ENCODE results near the gene KIF1C. TPM values are rescaled to one million over a fixed set of nuclear protein-coding genes. Genes with fewer than 3 reads are reported as not detected.

Gene KIF1C
- total RNA-seq, 1 donor from 2014 or later = 94.0 TPM

- H3K36me3 ChIP-seq = peaks cover 23 to 34% of the 10 kb centered on the region in 2 donors
- H3K4me3 ChIP-seq = no peak overlapping the region
- DNase-seq (ENCODE audit: low spot score in 2 of 2) = no peak
- no peak for TF ChIP-seq CTCF (IDR thresholded peaks at IDR 0.05)
- H3K27ac ChIP-seq = no peak overlapping the region
- H3K4me1 ChIP-seq = peaks cover 2 to 17% of the 10 kb centered on the region in 2 donors
- no peaks in the 10 kb centered on the region for H3K27me3 ChIP-seq
- H3K9me3 ChIP-seq = no peaks in the 10 kb centered on the region
- intact Hi-C loops (cut with DNase I) = no loop called here
Observed at GRCh38 chr17:4956493-4957061, 41.2 kb upstream of the KIF1C start.

GRCh38 chr17:4958102-4958501 is 39.6 kb upstream of the KIF1C start:
- H3K9me3 ChIP-seq = no peaks in the 10 kb centered on the region
- intact Hi-C loops (cut with DNase I) = no loop called here
- H3K27ac ChIP-seq = no peak overlapping the region
- no peak for TF ChIP-seq CTCF (IDR thresholded peaks at IDR 0.05)
- no peaks in the 10 kb centered on the region for H3K27me3 ChIP-seq
- H3K4me3 ChIP-seq = no peak overlapping the region
- peaks cover 0 to 8% of the 10 kb centered on the region in 2 donors for H3K4me1 ChIP-seq
- DNase-seq (ENCODE audit: low spot score in 2 of 2) = no peak
- peaks cover 23 to 34% of the 10 kb centered on the region in 2 donors for H3K36me3 ChIP-seq

DNA sequence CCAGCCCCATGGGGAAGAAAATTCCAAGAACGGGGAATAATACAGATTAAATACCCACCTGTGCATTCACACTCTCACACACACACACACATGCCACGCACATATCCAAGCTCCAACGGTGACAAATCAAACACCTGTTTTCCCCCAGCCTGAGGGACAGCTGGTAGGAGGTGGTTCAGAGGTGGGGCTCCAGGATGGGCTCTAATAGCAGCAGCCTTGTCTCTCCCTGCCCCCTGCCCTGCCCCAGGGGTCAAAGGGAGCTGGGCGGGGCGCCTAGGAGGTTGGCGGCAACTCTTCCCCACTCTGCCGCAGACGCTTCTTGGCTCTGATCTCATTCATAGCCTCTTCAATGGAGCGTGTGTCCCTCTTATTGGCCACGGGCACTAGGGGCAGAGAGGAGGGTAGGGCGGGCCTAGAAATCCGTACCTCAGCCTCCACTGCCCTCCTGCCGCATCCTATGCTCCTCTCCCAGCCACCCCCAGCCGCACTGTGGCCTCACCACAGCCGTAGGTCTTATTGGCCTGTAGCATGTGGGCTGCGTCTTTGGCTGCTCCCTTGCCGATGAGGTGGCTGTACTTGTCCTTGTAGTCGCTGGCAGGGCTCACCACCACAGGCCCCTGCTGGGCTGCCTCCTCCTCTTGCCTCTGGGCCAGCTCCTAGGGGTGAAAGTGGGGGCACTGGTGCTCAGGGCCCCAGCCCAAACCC is 38.3 kb upstream of the KIF1C start:
- no peaks in the 10 kb centered on the region for H3K4me1 ChIP-seq
- no peak for TF ChIP-seq CTCF (IDR thresholded peaks at IDR 0.05)
- H3K27ac ChIP-seq = no peak overlapping the region
- H3K9me3 ChIP-seq = no peaks in the 10 kb centered on the region
- H3K4me3 ChIP-seq = no peak overlapping the region
- intact Hi-C loops (cut with DNase I) = no loop called here
- DNase-seq (ENCODE audit: low spot score in 2 of 2) = no peak
- peaks cover 23 to 34% of the 10 kb centered on the region in 2 donors for H3K36me3 ChIP-seq
- no peaks in the 10 kb centered on the region for H3K27me3 ChIP-seq

DNA sequence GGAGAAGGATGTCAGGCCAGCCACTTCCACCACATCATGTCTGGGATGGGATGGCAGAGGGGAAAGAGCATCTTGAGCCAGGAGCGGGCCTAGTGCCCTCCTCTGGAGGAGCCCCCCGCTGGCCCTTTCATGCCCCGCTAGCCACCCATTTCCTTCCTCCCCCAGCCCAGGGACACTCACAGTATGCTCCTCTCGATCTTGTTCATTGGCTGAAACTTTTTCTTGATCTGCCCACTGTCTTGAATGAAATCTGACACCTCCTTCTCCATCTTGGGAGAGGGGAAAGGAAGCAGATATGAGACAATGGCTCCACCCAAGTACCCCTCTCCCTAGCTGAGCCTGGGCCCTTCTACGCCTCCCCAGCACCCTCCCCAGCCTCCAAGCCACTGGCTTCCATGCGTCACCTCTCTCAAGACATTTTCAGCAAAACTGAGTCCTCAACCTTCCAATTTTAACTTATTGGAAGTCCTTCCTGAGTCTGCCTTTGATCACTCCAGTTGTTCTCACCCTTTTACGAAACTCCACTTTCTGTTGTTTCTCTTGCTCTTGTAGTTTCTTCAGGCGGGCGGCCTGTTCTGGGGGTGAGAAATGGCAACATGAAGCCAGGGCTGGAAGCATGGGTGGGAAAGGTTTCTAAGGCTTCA is 37.3 kb upstream of the KIF1C start:
- no peaks in the 10 kb centered on the region for H3K27me3 ChIP-seq
- H3K36me3 ChIP-seq = peaks cover 23 to 34% of the 10 kb centered on the region in 2 donors
- intact Hi-C loops (cut with DNase I) = no loop called here
- DNase-seq (ENCODE audit: low spot score in 2 of 2) = no peak
- no peaks in the 10 kb centered on the region for H3K4me1 ChIP-seq
- H3K4me3 ChIP-seq = no peak overlapping the region
- H3K27ac ChIP-seq = no peak overlapping the region
- TF ChIP-seq CTCF (IDR thresholded peaks at IDR 0.05) = no peak
- H3K9me3 ChIP-seq = no peaks in the 10 kb centered on the region

- intact Hi-C loops (cut with DNase I) = loop anchor here (5.0 kb wide), 1 partner anchor 823 kb away; the partner anchor contains the start of genes CYB5D2 and ZZEF1
- Histone ChIP-seq H3K36me3 (peaks cover 7 to 19% of the 10 kb centered on the region in 2 donors), H3K27me3 (no peaks in the 10 kb centered on the region), H3K27ac (no peak overlapping the region), H3K4me1 (peaks cover 9 to 25% of the 10 kb centered on the region in 2 donors), H3K4me3 (peak overlapping the region in 1 of 2 donors; percentile 77), H3K9me3 (no peaks in the 10 kb centered on the region)
- no peak for TF ChIP-seq CTCF (IDR thresholded peaks at IDR 0.05)
- no peak for DNase-seq (ENCODE audit: low spot score in 2 of 2)
Observed at GRCh38 chr17:4965311-4965986, 32.3 kb upstream of the KIF1C start.

All from ascending aorta (tissue), 2 donors.